GM12872 (cell line): ENCODE results near the gene GORASP2.

Source experiments
- CTCF ChIP-seq: IDR thresholded peaks from 3 replicates; pipeline ENCODE4 v1.5.1; 2011; ENCODE audit warnings: low read depth, mild to moderate bottlenecking, low read length, moderate library complexity; ENCODE audit not compliant: insufficient read depth

GORASP2 gene

GRCh38 chr2:170953941-170954340 lies 24.9 kb downstream of the GORASP2 start:
- no peak for TF ChIP-seq CTCF

GRCh38 chr2:170963386-170963785 lies 34.3 kb downstream of the GORASP2 start:
- no peak for TF ChIP-seq CTCF

GRCh38 chr2:170965446-170966225 lies 36.6 kb downstream of the GORASP2 start:
- no peak for TF ChIP-seq CTCF

GRCh38 chr2:170966648-170967396 lies 37.8 kb downstream of the GORASP2 start:
- peak; percentile 28; the same call in 2 of the 3 replicates for TF ChIP-seq CTCF

- no peak for TF ChIP-seq CTCF
Measured at GRCh38 chr2:170967553-170967952, 38.5 kb downstream of the GORASP2 start.

- TF ChIP-seq CTCF: no peak
Measured at GRCh38 chr2:170968205-170969003, 39.4 kb downstream of the GORASP2 start.

GRCh38 chr2:170969030-170969429 lies 40.0 kb downstream of the GORASP2 start:
- TF ChIP-seq CTCF: no peak
